ENCODE results near the gene ELSPBP1.

DNA sequence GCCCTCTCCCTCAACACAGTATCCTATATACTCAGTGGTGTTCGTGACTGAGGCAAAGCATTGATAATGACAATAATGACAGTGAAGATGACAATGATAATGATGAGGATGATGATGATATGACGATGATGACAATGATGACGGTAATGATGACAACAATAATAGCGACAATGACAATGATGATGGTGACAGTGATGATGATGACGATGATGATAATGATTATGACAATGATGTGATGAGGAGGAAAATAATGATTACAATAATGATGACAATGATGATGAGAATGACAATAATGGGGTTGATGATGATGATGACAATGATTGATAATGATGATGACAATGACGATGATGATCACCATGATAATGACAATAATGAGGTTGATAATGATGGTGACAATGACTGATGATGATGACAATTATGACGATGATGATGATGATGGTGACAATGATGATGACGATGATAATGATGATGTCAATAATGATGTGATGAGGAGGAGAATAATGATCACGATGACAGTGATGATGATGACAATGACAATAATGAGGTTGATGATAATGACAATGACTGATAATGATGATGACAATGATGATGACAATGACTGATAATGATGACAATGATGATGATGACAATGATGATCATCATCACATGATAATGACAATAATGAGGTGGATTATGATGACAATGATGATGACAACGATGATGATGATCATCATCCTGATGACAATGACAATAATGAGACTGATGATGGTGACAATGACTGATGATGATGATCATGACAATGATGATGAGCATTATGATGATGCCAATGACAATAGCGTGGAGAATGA is 16.7 kb downstream of the ELSPBP1 start:
- TF ChIP-seq, protein P1, sequence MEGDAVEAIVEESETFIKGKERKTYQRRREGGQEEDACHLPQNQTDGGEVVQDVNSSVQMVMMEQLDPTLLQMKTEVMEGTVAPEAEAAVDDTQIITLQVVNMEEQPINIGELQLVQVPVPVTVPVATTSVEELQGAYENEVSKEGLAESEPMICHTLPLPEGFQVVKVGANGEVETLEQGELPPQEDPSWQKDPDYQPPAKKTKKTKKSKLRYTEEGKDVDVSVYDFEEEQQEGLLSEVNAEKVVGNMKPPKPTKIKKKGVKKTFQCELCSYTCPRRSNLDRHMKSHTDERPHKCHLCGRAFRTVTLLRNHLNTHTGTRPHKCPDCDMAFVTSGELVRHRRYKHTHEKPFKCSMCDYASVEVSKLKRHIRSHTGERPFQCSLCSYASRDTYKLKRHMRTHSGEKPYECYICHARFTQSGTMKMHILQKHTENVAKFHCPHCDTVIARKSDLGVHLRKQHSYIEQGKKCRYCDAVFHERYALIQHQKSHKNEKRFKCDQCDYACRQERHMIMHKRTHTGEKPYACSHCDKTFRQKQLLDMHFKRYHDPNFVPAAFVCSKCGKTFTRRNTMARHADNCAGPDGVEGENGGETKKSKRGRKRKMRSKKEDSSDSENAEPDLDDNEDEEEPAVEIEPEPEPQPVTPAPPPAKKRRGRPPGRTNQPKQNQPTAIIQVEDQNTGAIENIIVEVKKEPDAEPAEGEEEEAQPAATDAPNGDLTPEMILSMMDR (IDR thresholded peaks at IDR 0.05; ENCODE audit: insufficient read depth, low read length, poor library complexity, severe bottlenecking): no peak
- TF ChIP-seq EZH2phosphoT487 (conservative IDR thresholded peaks at IDR 0.05; ENCODE audit: low read length): no peak

Data from SU-DHL-6 (cell line).